GM12891 (cell line): ENCODE measurements around the gene NEK6.

Experiments
- POLR2A ChIP-seq: IDR thresholded peaks from 2 replicates; pipeline ENCODE4 v1.6.1; 2011; ENCODE audit warnings: low read depth, low read length, control low read depth
- POLR2AphosphoS5 ChIP-seq: IDR thresholded peaks from 2 replicates; pipeline ENCODE4 v1.6.1; 2011; ENCODE audit warnings: low read depth, low read length, control low read depth
- SPI1 ChIP-seq: IDR thresholded peaks from 2 replicates; pipeline ENCODE4 v1.6.1; 2011; ENCODE audit warnings: low read depth, low read length, control low read depth
- TAF1 ChIP-seq: IDR thresholded peaks from 2 replicates; pipeline ENCODE4 v1.6.1; 2011; ENCODE audit warnings: low read depth, low read length, control low read depth

- TF ChIP-seq POLR2A: no peak
- no peak for TF ChIP-seq POLR2AphosphoS5
- TF ChIP-seq TAF1: no peak
- no peak for TF ChIP-seq SPI1
These were observed 51.9 kb downstream of the NEK6 start for GRCh38 chr9:124309667-124310084.
